ENCODE data around the gene TP53.

Gene TP53

DNA sequence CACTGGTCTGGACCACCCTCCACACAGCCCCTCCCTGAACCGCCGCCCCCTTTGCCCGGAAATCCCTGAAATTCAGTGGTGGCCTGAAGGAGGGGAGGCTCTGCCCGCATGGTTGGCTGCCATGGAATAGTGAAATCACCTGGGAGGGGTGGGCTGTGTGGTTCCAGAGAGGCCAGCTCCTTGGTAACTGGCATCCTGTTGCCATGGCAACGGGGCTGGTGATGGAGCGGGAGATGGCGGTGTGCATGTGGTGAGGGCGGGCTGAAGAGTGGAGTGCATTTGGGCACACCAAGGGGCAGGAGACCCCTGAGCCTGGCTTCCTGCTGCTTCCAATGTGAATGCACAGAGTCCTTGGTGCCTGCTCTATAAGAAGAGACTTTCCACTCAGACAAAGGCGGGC lies 20.2 kb upstream of the TP53 start:
- Histone ChIP-seq H3K4me3 (ENCODE audit: low read depth in 1 of 5, low read length in 5 of 5) (no peak overlapping the region), H3K27ac (ENCODE audit: low read depth, low read length) (no peak overlapping the region), H3K9me3 (ENCODE audit: control insufficient read depth in 5 of 5, low read length in 5 of 5) (no peaks in the 10 kb centered on the region), H3K4me1 (ENCODE audit: control insufficient read depth in 5 of 5, insufficient read depth in 5 of 5, low read length in 5 of 5) (peaks cover 0 to 19% (median 7%) of the 10 kb centered on the region in 5 donors), H3K9ac (ENCODE audit: low read length in 5 of 5) (no peak overlapping the region), H3K27me3 (ENCODE audit: control insufficient read depth in 5 of 5, insufficient read depth in 4 of 5, low read length in 5 of 5) (peaks cover 27 to 65% (median 56%) of the 10 kb centered on the region in 5 donors), H3K36me3 (ENCODE audit: control insufficient read depth in 5 of 5, insufficient read depth in 5 of 5, low read length in 5 of 5) (peaks cover 0 to 7% (median 6%) of the 10 kb centered on the region in 5 donors)

DNA sequence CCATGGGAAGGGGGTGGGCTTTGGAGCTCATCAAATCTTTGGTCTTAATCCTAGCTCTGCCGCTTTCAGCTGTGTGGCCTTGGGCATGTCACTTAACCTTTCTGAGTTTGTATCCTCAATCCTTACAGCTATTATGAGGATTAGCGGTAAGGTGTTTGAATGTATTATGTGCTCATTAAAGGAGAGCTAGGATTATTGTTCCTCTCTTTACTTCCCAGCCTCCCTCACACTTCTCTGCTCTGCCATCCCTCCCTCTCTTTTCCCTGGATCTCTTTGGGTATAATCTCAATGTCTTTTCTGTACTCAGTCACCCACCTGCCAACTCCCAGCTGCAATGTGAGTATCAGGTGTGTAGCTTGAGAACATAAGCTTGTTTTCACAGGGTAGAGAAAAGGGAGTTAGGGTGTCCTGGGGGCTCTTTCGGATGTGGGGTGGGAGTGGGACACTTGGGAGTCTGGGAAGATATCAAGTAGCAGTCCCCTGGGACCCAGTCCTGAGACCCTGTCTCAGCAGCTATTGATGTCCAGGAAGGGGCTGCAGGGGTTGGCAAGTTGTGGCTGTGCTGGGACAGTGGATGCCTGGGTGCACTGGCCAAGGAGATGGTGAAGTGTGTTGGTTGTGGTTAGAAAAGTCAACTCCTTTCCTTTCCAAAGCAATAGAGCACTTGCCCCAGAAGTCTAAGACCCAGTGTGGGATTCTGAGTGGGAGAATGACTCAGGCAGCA lies 19.5 kb upstream of the TP53 start:
- Histone ChIP-seq H3K4me1 (ENCODE audit: control insufficient read depth in 5 of 5, insufficient read depth in 5 of 5, low read length in 5 of 5) (peaks cover 0 to 19% (median 7%) of the 10 kb centered on the region in 5 donors), H3K4me3 (ENCODE audit: low read depth in 1 of 5, low read length in 5 of 5) (no peak overlapping the region), H3K9me3 (ENCODE audit: control insufficient read depth in 5 of 5, low read length in 5 of 5) (no peaks in the 10 kb centered on the region), H3K27me3 (ENCODE audit: control insufficient read depth in 5 of 5, insufficient read depth in 4 of 5, low read length in 5 of 5) (peaks cover 24 to 65% (median 50%) of the 10 kb centered on the region in 5 donors), H3K9ac (ENCODE audit: low read length in 5 of 5) (no peak overlapping the region), H3K36me3 (ENCODE audit: control insufficient read depth in 5 of 5, insufficient read depth in 5 of 5, low read length in 5 of 5) (peaks cover 0 to 14% (median 12%) of the 10 kb centered on the region in 5 donors), H3K27ac (ENCODE audit: low read depth, low read length) (no peak overlapping the region)

DNA sequence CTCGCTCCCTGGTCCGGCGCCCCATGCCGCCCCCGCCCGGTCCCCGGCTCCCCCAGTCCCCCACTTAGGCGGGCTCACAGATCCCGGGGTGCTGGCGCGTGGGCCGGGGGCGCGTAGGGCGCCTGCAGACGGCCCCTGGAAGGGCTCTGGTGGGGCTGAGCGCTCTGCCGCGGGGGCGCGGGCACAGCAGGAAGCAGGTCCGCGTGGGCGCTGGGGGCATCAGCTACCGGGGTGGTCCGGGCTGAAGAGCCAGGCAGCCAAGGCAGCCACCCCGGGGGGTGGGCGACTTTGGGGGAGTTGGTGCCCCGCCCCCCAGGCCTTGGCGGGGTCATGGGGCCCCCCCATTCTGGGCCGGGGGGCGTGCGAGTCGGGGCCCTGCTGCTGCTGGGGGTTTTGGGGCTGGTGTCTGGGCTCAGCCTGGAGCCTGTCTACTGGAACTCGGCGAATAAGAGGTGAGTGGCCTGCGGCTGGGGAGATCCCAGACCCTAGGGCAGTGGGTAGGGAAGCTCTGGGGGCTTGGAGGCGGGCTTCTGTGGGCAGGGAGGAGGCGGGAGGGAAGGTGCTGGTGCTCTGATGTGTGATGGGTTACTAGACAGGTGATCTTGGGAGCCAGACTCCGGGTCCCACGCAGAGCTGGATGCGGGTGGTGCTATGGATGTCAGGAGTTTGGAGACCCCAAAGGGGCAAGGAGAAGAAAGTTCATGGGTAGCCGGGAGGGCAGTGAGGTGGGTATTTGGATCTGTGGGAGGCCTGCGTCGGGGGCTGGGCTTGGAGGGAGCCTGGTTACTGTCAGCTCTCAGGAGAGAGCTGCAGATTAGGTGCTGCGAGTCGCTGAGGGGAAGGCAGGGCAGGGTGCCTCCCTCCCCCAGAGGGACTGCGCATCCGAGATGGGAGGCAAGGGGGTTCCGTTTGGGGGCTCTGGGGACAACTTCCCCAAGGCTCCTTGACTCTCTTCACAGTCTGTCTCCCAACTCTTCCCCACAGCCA lies 18.3 kb upstream of the TP53 start:
- Histone ChIP-seq H3K36me3 (ENCODE audit: control insufficient read depth in 5 of 5, insufficient read depth in 5 of 5, low read length in 5 of 5) (peaks cover 0 to 26% (median 21%) of the 10 kb centered on the region in 5 donors), H3K4me3 (ENCODE audit: low read depth in 1 of 5, low read length in 5 of 5) (peak overlapping the region in 2 of 5 donors; percentile 40 to 42), H3K9me3 (ENCODE audit: control insufficient read depth in 5 of 5, low read length in 5 of 5) (no peaks in the 10 kb centered on the region), H3K27ac (ENCODE audit: low read depth, low read length) (no peak overlapping the region), H3K27me3 (ENCODE audit: control insufficient read depth in 5 of 5, insufficient read depth in 4 of 5, low read length in 5 of 5) (peaks cover 20 to 66% (median 46%) of the 10 kb centered on the region in 5 donors), H3K9ac (ENCODE audit: low read length in 5 of 5) (peak overlapping the region in 1 of 5 donors; percentile 42), H3K4me1 (ENCODE audit: control insufficient read depth in 5 of 5, insufficient read depth in 5 of 5, low read length in 5 of 5) (peaks cover 0 to 17% (median 7%) of the 10 kb centered on the region in 5 donors)

DNA sequence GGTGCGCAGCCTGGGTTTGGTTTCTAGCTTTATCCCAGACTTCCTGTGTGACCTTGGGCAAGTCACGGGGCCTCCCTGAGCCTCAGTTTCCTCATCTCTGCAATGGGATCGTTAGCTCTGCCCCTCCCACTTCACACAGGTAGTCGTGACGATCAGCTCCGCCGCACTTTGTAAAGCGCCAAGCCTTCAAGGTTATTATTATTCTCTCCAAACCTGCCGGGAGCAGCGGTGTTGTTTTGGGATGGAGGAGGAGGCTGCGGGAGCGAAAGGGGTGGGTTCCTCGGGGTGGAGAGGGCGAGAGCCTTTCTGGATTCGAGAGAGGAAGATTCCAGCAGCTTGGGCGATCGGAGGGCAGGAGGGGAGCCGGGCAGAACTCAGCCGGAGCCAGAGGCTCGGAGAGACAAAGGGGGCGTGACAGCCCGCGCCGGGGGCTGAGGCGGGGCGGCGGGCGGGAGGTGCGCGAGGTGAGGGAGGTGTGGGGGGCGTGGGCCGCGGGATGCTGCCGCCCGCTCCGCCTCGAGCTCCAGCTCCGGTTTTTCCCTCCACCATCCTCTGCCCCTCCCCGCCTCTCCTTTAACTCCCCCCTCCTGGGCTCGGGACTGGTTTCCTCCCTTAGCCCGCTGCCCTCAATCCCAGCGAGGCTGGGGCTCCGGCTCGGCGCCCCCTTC lies 17.4 kb upstream of the TP53 start, which contains the start of gene EFNB3:
Gene EFNB3 (plus strand): TSS at position 602 of the 668 bp plus-strand sequence. CDS start 397 bp downstream, outside the sequence.
- Histone ChIP-seq H3K36me3 (ENCODE audit: control insufficient read depth in 5 of 5, insufficient read depth in 5 of 5, low read length in 5 of 5) (peaks cover 0 to 29% (median 23%) of the 10 kb centered on the region in 5 donors), H3K4me3 (ENCODE audit: low read depth in 1 of 5, low read length in 5 of 5) (peak within 1 kb of the TSS in 4 of 5 donors; percentile 40 to 48 (median 45)), H3K27me3 (ENCODE audit: control insufficient read depth in 5 of 5, insufficient read depth in 4 of 5, low read length in 5 of 5) (peaks cover 20 to 65% (median 46%) of the 10 kb centered on the region in 5 donors), H3K9me3 (ENCODE audit: control insufficient read depth in 5 of 5, low read length in 5 of 5) (no peaks in the 10 kb centered on the region), H3K27ac (ENCODE audit: low read depth, low read length) (no peak within 1 kb of the TSS), H3K4me1 (ENCODE audit: control insufficient read depth in 5 of 5, insufficient read depth in 5 of 5, low read length in 5 of 5) (peaks cover 0 to 11% (median 7%) of the 10 kb centered on the region in 5 donors), H3K9ac (ENCODE audit: low read length in 5 of 5) (peak within 1 kb of the TSS in 1 of 5 donors; percentile 42)

DNA sequence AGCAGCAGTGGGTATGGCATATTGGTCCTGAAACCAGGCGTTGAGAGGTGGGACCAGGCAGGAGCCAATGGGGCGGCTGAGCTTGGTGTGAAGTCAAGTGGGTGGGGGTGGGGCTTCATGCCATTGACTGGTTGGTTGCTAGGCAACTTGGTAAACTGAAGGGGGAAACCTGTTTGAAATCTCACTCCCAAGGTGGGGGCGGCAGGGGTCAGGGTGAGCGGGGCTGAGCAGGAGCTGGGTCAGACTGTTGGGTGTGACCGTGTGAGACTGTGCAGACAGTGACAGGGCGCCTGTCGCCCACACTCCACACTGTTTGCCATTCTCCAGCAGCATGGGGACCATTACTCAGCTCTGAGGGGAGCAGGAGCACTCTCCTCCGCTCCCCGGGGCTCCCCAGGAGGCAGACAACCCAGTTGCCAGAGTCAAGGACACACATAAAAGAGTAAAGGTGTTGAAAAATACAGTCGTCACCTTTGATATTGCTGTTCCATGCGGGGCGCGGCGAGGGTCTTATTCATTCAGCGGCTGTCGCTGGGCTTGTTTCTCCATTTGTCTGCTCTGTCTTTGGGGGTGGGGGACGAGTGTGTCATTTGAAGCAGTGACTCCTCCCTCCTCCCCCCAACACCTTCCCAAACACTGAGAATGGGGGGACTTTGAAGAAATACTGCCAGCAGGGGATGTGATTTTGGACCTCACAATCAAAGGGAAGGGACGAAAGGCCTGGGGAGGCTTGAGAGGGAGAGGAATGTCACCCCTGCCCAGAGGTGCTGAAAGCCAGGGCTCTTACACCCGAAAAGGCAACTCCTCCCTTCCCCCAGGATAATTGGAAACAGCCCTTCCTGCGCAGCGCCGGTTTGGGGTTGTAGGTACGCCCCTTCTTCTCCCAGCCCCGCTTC lies 16.5 kb upstream of the TP53 start:
- H3K4me3 ChIP-seq (ENCODE audit: low read depth in 1 of 5, low read length in 5 of 5) = no peak overlapping the region
- peaks cover 0 to 29% (median 23%) of the 10 kb centered on the region in 5 donors for H3K36me3 ChIP-seq (ENCODE audit: control insufficient read depth in 5 of 5, insufficient read depth in 5 of 5, low read length in 5 of 5)

DNA sequence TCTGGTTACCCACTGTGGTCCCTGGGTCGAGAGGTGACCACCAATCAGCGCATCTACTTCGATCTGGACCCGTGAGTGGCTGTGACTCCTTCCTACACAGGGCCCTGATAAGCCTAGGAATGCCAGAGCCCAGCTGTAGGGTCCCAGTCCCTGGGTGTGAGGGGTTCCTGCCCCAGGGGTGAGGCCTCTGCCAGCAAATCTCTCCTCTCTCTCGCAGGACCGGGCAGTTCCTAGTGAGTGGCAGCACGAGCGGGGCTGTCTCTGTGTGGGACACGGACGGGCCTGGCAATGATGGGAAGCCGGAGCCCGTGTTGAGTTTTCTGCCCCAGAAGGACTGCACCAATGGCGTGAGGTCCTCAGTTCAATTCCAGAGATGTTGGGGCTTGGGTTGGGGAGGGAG lies 15.5 kb upstream of the TP53 start:
- Histone ChIP-seq H3K36me3 (ENCODE audit: control insufficient read depth in 5 of 5, insufficient read depth in 5 of 5, low read length in 5 of 5) (peaks cover 0 to 29% (median 23%) of the 10 kb centered on the region in 5 donors), H3K9me3 (ENCODE audit: control insufficient read depth in 5 of 5, low read length in 5 of 5) (no peaks in the 10 kb centered on the region), H3K4me3 (ENCODE audit: low read depth in 1 of 5, low read length in 5 of 5) (no peak overlapping the region), H3K9ac (ENCODE audit: low read length in 5 of 5) (no peak overlapping the region), H3K27me3 (ENCODE audit: control insufficient read depth in 5 of 5, insufficient read depth in 4 of 5, low read length in 5 of 5) (peaks cover 17 to 59% (median 39%) of the 10 kb centered on the region in 5 donors), H3K27ac (ENCODE audit: low read depth, low read length) (no peak overlapping the region), H3K4me1 (ENCODE audit: control insufficient read depth in 5 of 5, insufficient read depth in 5 of 5, low read length in 5 of 5) (peaks cover 0 to 11% (median 7%) of the 10 kb centered on the region in 5 donors)

More for the DNA sequence above, 16.5 kb upstream of the TP53 start:
- H3K9me3 ChIP-seq (ENCODE audit: control insufficient read depth in 5 of 5, low read length in 5 of 5) = no peaks in the 10 kb centered on the region
- no peak overlapping the region for H3K9ac ChIP-seq (ENCODE audit: low read length in 5 of 5)
- H3K27me3 ChIP-seq (ENCODE audit: control insufficient read depth in 5 of 5, insufficient read depth in 4 of 5, low read length in 5 of 5) = peaks cover 20 to 63% (median 46%) of the 10 kb centered on the region in 5 donors
- H3K4me1 ChIP-seq (ENCODE audit: control insufficient read depth in 5 of 5, insufficient read depth in 5 of 5, low read length in 5 of 5) = peaks cover 0 to 11% (median 7%) of the 10 kb centered on the region in 5 donors
- no peak overlapping the region for H3K27ac ChIP-seq (ENCODE audit: low read depth, low read length)

DNA sequence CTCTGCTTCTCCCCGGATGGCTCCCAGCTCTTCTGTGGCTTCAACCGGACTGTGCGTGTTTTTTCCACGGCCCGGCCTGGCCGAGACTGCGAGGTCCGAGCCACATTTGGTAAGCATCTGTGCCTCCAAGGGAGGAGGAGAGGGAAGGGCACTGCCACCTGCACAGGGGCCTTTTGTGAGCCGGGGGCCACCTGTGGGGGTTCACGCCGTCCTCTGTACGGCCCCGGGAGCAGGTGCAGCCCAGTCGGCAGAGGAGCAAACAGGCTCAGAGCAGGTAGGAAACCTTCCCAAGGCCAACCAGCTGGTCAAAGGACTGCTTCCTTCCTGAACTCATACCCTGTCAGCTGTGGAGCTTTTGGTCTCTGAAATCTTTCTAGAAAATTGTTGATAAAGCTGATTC lies 14.4 kb upstream of the TP53 start:
- Histone ChIP-seq H3K4me3 (ENCODE audit: low read depth in 1 of 5, low read length in 5 of 5) (no peak overlapping the region), H3K36me3 (ENCODE audit: control insufficient read depth in 5 of 5, insufficient read depth in 5 of 5, low read length in 5 of 5) (peaks cover 0 to 29% (median 23%) of the 10 kb centered on the region in 5 donors), H3K9me3 (ENCODE audit: control insufficient read depth in 5 of 5, low read length in 5 of 5) (no peaks in the 10 kb centered on the region), H3K9ac (ENCODE audit: low read length in 5 of 5) (no peak overlapping the region), H3K27me3 (ENCODE audit: control insufficient read depth in 5 of 5, insufficient read depth in 4 of 5, low read length in 5 of 5) (peaks cover 12 to 48% (median 31%) of the 10 kb centered on the region in 5 donors), H3K27ac (ENCODE audit: low read depth, low read length) (no peak overlapping the region), H3K4me1 (ENCODE audit: control insufficient read depth in 5 of 5, insufficient read depth in 5 of 5, low read length in 5 of 5) (peaks cover 0 to 11% (median 7%) of the 10 kb centered on the region in 5 donors)

DNA sequence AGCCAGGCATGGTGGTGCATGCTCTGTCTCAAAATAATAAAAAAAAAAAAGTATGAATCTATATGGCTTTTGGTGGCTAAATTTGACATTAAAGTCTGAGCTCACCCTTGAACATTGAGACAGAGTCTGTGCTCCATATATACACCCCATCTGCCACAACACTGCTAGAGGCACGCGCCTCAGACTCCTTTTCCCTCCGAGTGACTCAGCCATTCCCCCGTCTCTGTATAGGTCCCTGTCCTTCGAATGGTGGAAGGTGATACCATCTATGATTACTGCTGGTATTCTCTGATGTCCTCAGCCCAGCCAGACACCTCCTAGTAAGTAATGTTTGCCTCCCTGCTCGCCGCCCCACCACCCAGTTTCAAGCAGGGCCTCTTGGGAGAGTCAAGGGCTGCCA lies 13.2 kb upstream of the TP53 start:
- peaks cover 10 to 37% (median 20%) of the 10 kb centered on the region in 5 donors for H3K27me3 ChIP-seq (ENCODE audit: control insufficient read depth in 5 of 5, insufficient read depth in 4 of 5, low read length in 5 of 5)

More for the DNA sequence above, 13.2 kb upstream of the TP53 start:
- H3K4me3 ChIP-seq (ENCODE audit: low read depth in 1 of 5, low read length in 5 of 5) = no peak overlapping the region
- H3K4me1 ChIP-seq (ENCODE audit: control insufficient read depth in 5 of 5, insufficient read depth in 5 of 5, low read length in 5 of 5) = peaks cover 0 to 11% (median 7%) of the 10 kb centered on the region in 5 donors
- H3K36me3 ChIP-seq (ENCODE audit: control insufficient read depth in 5 of 5, insufficient read depth in 5 of 5, low read length in 5 of 5) = peaks cover 0 to 33% (median 28%) of the 10 kb centered on the region in 5 donors
- H3K9ac ChIP-seq (ENCODE audit: low read length in 5 of 5) = no peak overlapping the region
- H3K27ac ChIP-seq (ENCODE audit: low read depth, low read length) = no peak overlapping the region
- no peaks in the 10 kb centered on the region for H3K9me3 ChIP-seq (ENCODE audit: control insufficient read depth in 5 of 5, low read length in 5 of 5)

Data from subcutaneous abdominal adipose tissue (tissue), 5 donors.